Measurements from ENCODE around the gene RGL3.
A peak's percentile ranks its signal among the peaks of the same experiment; 100 is the strongest.
"Not testable (repeated sequence)": the region's sequence is repeated elsewhere in the genome, so short reads cannot be mapped to it uniquely, and the experiment has no call there.

Gene RGL3

GRCh38 chr19:11379269-11379845 is 39.8 kb downstream of the RGL3 start:
- not testable (repeated sequence) for DNase-seq

GRCh38 chr19:11378319-11379189 is 40.6 kb downstream of the RGL3 start:
- no peak for DNase-seq

DNA sequence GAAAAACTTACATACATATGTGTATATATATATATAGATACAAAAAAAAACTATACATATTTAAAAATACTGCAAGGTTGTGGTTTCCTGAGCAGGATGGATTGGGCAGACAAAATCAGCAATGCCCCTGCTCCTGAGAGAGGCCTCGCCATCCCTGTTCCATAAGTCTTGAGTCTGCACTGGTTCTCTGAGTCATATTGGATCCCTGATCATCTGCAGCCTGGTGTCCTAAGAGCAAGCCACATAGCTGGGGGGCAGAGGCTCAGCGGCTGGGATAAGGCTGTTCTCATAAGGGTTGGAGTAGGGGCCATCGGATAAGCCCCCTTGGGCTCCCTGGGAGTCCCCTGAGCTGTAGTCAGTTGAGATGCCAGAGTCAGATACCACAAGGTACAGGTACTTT is 41.4 kb downstream of the RGL3 start:
- DNase-seq: no peak

DNA sequence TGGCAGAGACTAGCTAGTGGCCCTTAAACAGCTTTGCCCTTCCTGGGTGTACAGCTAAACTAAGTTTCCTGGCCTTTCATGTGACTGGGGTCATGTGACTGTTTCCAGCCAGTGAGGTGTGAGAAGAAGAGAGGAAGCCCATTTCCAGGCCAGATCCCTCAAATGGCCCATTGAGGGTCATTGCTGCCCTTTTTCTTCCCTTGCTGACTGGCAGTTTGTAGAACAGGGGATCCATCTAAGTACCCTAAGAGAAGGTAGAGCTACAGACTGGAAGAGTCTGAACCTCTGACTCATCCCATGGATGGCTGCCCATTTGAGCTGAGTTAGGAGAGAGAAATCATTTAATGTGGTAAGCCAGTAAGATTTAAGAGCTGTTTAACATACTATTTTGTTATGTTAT is 41.9 kb downstream of the RGL3 start:
- no peak for DNase-seq

DNA sequence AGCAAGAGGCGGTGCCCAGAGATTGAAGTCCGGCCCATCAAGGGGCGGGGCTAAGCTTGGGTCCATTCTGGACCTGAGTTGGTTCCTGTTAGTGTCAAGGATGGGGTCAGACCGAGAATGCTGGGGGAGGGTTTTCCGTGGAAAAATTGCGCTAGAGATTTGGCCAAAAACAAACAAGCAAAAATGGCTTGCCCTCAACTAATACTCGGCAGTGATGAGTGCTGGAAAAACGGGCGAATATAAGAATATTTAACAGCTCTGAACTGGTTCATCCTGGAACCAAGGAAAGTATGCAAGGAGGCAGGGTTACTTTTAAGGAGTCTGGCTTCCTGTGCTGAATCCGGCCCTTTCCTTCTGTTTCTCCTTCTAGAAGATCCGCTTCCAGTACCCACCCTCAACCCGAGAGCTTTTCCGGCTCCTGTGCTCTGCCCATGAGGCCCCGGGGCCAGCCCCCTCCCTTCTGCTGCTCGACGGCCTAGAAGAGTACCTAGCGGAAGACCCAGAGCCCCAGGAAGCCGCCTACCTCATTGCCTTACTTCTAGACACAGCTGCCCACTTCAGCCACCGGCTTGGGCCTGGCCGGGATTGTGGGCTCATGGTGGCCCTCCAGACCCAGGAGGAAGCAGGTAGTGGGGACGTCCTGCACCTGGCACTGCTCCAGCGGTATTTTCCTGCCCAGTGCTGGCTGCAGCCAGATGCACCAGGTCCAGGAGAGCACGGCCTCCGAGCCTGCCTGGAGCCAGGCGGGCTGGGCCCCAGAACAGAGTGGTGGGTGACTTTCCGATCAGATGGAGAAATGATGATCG is 43.8 kb downstream of the RGL3 start:
- DNase-seq: peak; percentile 76

GRCh38 chr19:11374433-11375142 is 44.5 kb downstream of the RGL3 start, which contains the start of gene SWSAP1:
Gene SWSAP1, plus strand, starts transcription at chr19:11374666. Its CDS starts 15 bp downstream, at chr19:11374681.
- peak; percentile 96 for DNase-seq

GRCh38 chr19:11373885-11374432 is 45.2 kb downstream of the RGL3 start:
- no peak for DNase-seq

DNA sequence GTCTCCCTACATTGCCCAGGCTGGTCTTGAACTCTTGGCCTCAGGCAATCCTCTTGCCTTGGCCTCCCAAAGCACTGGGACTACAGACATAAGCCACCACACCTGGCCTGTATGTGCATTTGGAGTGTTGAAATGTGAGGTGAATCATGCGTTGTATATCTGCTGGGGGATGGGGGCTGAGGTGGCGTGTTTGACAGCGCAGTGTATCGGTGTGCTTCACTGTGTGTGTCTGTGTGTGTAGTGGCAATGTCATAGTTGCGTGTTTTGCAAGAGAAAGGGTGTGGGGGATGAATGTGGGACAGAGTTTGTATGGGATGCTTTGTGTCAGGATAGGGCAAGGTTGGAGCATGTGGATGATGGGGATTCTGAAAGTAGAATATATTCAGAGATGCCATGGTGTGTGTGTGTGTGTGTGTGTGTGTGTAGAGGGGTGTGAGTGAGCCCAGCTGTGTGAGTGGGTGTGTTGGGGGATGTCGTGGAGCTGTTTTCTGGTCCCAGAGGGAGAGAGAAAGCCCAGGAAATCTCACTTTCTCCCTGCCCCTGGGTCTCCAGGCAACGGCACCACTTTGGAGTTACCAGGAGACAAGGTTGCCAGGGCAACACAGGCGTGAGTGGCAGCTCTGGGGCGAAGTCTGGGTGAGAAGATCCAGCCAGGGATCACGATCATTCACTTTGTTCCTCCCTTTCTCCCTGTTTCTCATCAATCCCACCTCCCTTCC is 45.8 kb downstream of the RGL3 start:
- no peak for DNase-seq

DNA sequence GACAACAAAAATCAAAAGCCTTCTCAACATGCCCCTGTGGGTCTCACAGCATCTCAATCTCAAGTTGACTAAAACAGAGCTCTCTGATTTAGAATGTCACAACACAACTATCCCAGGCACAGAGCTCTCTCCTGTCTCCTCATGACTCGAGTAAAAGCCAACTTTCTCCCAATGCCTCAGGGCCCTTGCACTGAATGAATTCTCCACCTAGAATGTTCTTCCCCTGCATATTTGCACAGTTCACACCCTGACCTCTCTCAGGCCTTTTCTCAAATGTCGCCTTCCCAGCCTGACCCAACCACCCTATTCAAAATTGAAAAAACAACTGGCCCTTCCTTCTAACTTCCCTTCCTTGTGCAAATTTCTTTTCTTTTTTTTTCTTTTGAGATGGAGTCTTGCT is 48.4 kb downstream of the RGL3 start:
- DNase-seq: no peak

GRCh38 chr19:11367528-11367927 is 51.6 kb downstream of the RGL3 start:
- no peak for DNase-seq

- no peak for DNase-seq
Observed at GRCh38 chr19:11365557-11366117, 53.5 kb downstream of the RGL3 start.

GRCh38 chr19:11364935-11365334 is 54.2 kb downstream of the RGL3 start:
- no peak for DNase-seq

DNA sequence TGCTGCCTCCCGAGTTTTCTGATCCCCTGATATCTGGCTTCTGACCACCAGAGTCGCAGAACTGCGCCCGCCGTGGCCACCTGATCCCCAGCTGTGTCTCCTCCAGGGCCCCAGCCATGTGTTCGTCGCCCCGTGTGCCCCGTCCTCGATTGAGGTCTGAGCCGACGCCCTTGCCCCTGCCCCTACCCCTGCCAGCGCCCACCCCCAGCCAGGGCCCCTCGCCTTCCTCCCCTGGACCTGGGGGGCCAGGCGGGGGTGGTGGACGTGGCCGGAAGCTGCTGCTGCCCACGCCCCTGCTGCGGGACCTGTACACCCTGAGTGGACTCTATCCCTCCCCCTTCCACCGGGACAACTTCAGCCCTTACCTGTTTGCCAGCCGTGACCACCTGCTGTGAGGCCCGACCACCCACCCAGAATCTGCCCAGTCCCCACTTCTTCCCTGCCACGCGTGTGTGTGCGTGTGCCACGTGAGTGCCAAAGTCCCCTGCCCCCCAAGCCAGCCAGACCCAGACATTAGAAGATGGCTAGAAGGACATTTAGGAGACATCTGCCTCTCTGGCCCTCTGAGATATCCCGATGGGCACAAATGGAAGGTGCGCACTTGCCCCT is 54.7 kb downstream of the RGL3 start:
- no peak for DNase-seq

GRCh38 chr19:11363881-11364280 is 55.2 kb downstream of the RGL3 start:
- DNase-seq: no peak

GRCh38 chr19:11361771-11362731 is 57.1 kb downstream of the RGL3 start:
- DNase-seq: no peak

DNA sequence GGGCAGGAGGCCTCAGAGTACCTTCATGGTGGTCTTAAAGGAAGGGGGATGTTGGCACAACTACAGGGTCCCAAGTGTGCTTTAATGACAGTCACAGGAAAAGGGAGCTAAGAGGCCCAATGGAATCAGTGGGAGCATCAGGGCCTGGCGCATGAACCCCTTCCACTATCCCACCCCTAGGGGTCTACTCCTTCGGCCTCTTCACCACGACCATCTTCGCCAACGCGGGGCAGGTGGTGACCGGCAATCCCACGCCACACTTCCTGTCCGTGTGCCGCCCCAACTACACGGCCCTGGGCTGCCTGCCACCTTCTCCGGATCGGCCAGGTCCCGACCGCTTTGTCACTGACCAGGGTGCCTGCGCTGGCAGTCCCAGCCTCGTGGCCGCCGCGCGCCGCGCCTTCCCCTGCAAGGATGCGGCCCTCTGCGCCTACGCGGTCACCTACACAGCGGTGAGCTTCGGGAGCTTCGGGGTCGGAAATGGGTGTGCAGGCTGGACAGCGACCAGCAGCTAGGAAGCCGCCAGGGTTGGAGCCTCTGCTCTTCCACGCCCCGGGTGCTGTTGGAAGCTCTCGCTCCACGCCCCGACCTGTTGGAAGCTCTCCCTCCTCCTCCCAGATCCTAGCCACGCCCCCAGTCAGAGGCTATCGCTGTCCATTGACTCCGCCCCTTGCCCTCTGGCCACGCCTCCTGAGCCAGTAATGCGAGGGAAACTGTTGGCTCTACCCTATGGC is 57.9 kb downstream of the RGL3 start:
- no peak for DNase-seq

GRCh38 chr19:11359421-11359820 is 59.7 kb downstream of the RGL3 start:
- DNase-seq: no peak

- no peak for DNase-seq
Observed at GRCh38 chr19:11356676-11357550, 62.2 kb downstream of the RGL3 start.
